Urothelium cell line (cell line): ENCODE measurements around the gene PLBD2.

Experiments
- DNase-seq: peaks from one replicate; pipeline ENCODE4 v3.0.0; 2011; ENCODE audit warnings: low spot score, mixed read lengths
- FAIRE-seq: peaks from 2 replicates; lab custom pipeline; 2011; peaks lifted over from hg19 to GRCh38; lab: Jason Lieb, UNC

Gene PLBD2

DNA sequence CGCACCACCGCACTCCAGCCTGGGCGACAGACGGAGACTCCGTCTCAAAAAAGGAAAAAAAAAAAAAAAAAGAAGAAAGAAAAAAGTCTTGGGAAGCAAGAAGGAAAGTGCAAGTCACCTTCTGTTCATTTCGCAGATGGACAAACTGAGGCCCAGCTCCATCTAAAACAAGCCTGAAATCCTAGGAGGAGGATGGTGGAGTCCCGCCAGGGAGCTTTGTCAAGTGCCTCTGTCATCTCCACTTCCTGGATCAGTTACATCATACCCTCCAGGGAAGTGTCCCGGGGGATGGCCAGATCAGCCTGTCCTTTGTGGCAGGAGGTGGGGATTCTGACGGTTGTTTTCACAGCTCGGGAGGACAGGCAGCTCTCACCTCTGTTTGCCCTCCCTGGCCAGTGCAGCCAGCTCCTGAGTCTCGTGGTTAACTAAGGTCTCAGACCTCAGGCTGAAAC lies 55.1 kb downstream of the PLBD2 start:
- FAIRE-seq: no peak
- DNase-seq: peak; percentile 39

GRCh38 chr12:113414519-113415038 lies 56.2 kb downstream of the PLBD2 start:
- FAIRE-seq: no peak
- DNase-seq: no peak

- no peak for DNase-seq
- no peak for FAIRE-seq
Measured at GRCh38 chr12:113416091-113416754, 57.8 kb downstream of the PLBD2 start.

GRCh38 chr12:113418213-113418879 lies 60.0 kb downstream of the PLBD2 start:
- FAIRE-seq: no peak
- DNase-seq: no peak

- no peak for FAIRE-seq
Measured at GRCh38 chr12:113420996-113421595, 62.7 kb downstream of the PLBD2 start.

DNA sequence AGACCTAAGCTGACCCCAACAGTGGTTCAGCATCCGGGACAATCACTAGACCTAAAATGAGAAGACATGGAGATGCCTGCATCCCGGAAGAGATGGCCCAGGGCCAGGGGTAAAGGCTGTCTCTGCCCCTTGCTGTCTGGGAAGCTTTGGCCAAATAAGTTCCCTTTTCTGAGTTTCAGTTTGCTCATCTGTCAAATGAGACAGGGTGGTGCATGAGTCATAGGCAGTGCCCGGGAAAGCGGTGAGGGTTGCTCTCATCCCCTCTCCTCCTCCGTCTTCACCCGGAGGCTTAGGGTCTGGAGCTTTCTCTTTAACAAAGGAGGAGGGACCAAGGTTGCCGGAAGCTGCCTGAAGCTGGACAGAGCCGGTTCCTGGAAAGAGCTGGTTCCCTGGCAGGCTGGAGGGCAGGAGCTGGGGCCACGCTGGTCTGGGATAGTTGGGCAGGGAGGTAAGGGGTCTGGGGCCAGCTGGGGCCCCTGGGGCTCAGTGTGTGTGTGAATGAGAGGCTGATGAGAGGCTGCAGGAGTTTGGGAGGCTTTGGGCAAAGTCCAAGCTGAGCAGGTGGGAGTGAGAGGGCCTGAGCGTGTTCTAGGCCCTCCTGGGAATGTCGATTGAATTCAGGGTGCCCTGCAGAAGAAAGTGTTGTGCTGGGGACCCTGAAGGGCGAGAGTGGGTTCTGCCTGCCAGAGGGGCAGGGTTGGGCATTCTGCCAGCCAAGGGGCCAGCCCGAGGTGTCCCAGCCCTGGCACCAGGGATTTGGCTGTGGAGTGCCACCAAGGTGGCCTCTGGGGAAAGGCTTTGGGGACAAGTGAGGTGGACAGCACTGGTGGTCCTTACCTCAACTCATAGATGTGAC lies 63.9 kb downstream of the PLBD2 start, which contains the start of gene SDSL:
TSS of gene SDSL (plus strand) at position 351 of the 856 bp plus-strand sequence. CDS start 5,603 bp downstream, outside the sequence.
- FAIRE-seq (no peak), DNase-seq (peak; percentile 92)

More at GRCh38 chr12:113420996-113421595, 62.7 kb downstream of the PLBD2 start:
- DNase-seq: no peak

DNA sequence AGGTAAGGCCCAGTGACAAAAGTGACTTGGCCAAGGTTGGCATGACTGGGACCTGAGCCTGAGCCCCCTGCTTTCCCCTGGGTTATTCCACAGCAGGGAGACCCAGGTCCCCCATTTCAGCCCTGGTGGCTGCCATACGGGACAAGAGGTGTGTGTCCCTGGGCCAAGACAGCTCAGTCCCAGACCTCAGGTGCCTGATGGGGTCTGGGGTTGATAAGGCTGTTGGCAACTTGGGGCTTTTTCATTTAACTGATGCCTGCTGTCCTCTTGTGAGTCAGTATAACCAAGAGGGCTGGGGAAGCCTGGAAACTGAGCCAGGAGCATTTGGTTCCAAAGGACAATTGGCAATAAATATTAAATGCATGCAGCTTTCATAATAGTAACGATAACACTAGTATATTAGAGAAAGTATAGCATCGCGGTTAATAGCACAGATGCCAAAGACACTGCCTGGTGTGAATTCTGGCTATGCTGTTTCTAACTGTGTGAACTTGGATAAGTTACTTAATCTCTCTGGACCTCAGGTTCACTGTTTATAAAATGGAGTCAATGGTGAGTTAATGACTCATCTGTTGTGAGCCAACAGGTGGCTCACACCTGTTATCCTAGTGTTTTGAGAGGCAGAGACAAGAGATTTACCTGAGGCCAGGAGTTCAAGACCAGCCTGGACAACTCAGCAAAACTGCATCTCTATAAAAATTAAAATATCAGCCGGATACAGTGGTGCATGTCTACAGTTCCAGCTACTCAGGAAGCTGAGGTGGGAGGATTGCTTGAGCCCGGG lies 64.7 kb downstream of the PLBD2 start:
- no peak for FAIRE-seq
- no peak for DNase-seq

DNA sequence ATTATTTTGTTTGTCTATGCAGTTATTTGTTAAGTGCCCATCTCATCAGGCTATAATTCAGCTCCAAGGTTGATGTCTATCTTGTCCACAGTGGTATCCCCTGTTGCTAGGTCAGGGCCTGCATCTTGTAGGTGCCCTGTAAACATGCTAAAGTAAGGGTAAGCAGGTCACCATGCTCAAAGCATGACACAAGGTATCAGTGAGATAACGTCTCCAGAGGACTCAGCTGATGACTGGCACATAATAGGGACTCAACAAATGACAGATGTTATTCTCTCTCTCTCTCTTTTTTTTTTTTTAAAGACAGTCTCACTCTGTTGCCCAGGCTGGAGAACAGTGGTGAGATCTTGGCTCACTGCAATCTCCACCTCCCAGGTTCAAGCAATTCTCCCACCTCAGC lies 66.1 kb downstream of the PLBD2 start:
- FAIRE-seq (no peak), DNase-seq (no peak)

DNA sequence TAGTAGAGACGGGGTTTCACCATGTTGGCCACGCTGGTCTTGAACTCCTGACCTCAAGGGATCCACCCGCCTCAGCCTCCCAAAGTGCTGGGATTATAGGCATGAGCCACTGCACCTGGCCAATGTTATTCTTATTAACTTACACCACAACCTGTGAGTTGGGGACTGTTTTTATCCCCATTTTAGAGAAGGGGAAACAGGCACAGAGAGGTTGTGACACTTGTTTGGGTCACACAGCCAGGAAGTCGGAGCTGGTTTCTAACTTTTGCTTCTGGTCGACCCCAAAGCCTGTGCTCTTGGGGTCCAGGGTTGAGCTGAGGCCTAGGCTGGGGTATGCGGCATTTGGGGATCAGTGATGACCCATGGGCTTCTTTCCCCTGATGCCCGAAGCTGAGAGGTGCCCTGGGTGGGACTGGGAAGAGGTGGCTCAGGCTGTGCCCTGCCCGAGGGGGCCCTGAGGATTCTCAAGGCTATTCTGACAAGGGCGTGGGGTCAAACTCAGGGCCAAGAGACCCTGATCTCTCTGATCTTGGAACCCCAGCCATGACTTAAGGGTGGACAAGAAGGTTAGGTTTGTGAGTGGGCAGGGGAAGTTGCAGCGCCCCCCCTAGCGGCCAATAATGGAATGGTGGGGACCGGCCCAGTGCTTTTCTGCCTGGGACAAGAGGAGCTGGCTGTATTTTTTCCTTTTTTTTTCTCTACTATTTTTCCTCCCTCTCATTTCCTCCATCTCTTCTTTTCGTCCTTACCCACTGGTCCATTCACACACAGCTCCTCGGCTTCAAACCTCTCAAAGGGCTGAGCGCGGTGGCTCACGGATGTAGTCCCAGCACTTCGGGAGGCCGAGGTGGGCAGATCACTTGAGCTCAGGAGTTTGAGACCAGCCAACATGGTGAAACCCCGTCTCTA lies 66.8 kb downstream of the PLBD2 start:
- DNase-seq (peak; percentile 39), FAIRE-seq (no peak)

- no peak for FAIRE-seq
Measured at GRCh38 chr12:113425960-113426453, 67.6 kb downstream of the PLBD2 start.

GRCh38 chr12:113427882-113428281 lies 69.5 kb downstream of the PLBD2 start:
- FAIRE-seq (no peak), DNase-seq (no peak)

More at GRCh38 chr12:113425960-113426453, 67.6 kb downstream of the PLBD2 start:
- no peak for DNase-seq

- FAIRE-seq (no peak), DNase-seq (no peak)
Measured at GRCh38 chr12:113428482-113428881, 70.1 kb downstream of the PLBD2 start.

GRCh38 chr12:113432986-113433385 lies 74.6 kb downstream of the PLBD2 start:
- no peak for FAIRE-seq
- DNase-seq: no peak

- DNase-seq (no peak), FAIRE-seq (no peak)
Measured at GRCh38 chr12:113435367-113435766, 77.0 kb downstream of the PLBD2 start.

DNA sequence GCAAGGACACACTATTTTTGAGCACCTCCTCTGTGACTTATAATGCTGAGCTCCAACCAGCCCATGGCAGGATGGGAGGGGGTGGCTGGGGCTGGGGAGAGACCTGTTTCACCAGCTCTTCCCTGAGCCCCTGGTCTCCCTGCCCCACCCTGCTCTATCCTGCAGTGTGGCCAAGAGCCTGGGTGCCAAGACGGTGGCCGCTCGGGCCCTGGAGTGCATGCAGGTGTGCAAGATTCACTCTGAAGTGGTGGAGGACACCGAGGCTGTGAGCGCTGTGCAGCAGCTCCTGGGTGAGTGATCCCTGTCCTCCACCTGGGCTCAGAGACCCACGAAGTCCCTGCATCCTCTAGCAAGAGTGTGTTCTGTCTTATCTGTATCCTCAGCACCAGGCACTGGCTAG lies 78.2 kb downstream of the PLBD2 start:
- no peak for DNase-seq
- no peak for FAIRE-seq

- DNase-seq: no peak
Measured at GRCh38 chr12:113436993-113437728, 78.8 kb downstream of the PLBD2 start.

GRCh38 chr12:113437729-113438100 lies 79.3 kb downstream of the PLBD2 start:
- FAIRE-seq (no peak), DNase-seq (no peak)

More at GRCh38 chr12:113436993-113437728, 78.8 kb downstream of the PLBD2 start:
- FAIRE-seq: peak; percentile 74
